Ascending aorta (tissue), 2 donors: ENCODE data around the gene GABRB1. TPM values are rescaled to one million over a fixed set of nuclear protein-coding genes. Genes with fewer than 3 reads are reported as not detected.

Experiments used
- DNase-seq, 2 donors: peaks; one replicate each; pipeline ENCODE4 v3.0.0-alpha.2; 2019; ENCODE audit warnings: low spot score in 2 of 2
- H3K27ac ChIP-seq, 2 donors: fragments of 200-600 bp; sonication (generic); one replicate each; pipeline ENCODE4 v1.5.1; 2016 to 2017; ENCODE audit warnings: mild to moderate bottlenecking in 1 of 2
- H3K27me3 ChIP-seq: fragments of 200-600 bp; sonication (generic); one replicate; pipeline ENCODE4 v1.5.1; 2017
- H3K36me3 ChIP-seq, 2 donors: fragments of 200-600 bp; sonication (generic); one replicate each; pipeline ENCODE4 v1.5.1; 2016
- H3K4me1 ChIP-seq, 2 donors: fragments of 200-600 bp; sonication (generic); one replicate each; pipeline ENCODE4 v1.5.1; 2016 to 2017; ENCODE audit warnings: mild to moderate bottlenecking in 1 of 2
- H3K4me3 ChIP-seq, 2 donors: fragments of 200-600 bp; sonication (generic); one replicate each; pipeline ENCODE4 v1.5.1; 2016 to 2017; ENCODE audit warnings: mild to moderate bottlenecking in 1 of 2
- H3K9me3 ChIP-seq, 2 donors: fragments of 200-600 bp; sonication (generic); one replicate each; pipeline ENCODE4 v1.5.1; 2016
- CTCF ChIP-seq, 3 experiments: fragments of 200-600 bp in 2 of 3; fragments of 450-650 bp in 1 of 3; sonication (generic) in 2 of 3; IDR thresholded peaks; one replicate each; pipeline ENCODE4 v1.5.1; 2016 to 2019; ENCODE audit warnings: antibody characterized with exemption in 3 of 3, mild to moderate bottlenecking in 1 of 3, moderate library complexity in 1 of 3
- intact Hi-C: fragments of 100-400 bp; cut with DNase I; formaldehyde crosslinking; loops from one replicate; pipeline ENCODE4 v1.15.1; 2023
- total RNA-seq: library from RNA; depleted of rRNA; stranded (reverse); fragments of >200 nt; gene quantifications from one replicate; pipeline ENCODE4 v1.1.0, GENCODE V29; 2016

GABRB1 gene
- total RNA-seq, 1 donor from 2014 or later, result 0.53 TPM

DNA sequence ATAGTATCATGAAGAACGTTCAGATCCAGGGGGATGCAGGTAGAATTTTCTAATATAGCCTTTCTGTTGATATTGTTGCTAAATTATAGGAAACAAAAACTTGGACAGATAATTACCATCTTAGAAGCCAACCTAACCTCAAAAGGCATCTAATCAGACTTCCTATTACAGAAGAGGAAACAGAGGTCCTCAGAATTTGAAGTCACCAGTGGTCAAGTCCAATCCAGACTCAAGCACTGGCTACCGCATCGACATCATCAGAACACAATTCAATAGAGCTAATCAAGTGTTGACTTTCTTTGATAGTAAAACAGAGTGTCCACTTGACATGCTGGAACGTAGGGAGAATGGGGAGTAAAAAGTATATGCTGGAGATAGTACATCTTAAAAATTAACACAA is 443.4 kb downstream of the GABRB1 start:
- no peaks in the 10 kb centered on the region for H3K27me3 ChIP-seq
- no peaks in the 10 kb centered on the region for H3K4me1 ChIP-seq
- H3K4me3 ChIP-seq, result no peak overlapping the region
- no peak for TF ChIP-seq CTCF (IDR thresholded peaks at IDR 0.05)
- no peak for DNase-seq
- intact Hi-C loops, result no loop called here
- no peaks in the 10 kb centered on the region for H3K9me3 ChIP-seq
- H3K27ac ChIP-seq, result no peak overlapping the region
- H3K36me3 ChIP-seq, result no peaks in the 10 kb centered on the region

DNA sequence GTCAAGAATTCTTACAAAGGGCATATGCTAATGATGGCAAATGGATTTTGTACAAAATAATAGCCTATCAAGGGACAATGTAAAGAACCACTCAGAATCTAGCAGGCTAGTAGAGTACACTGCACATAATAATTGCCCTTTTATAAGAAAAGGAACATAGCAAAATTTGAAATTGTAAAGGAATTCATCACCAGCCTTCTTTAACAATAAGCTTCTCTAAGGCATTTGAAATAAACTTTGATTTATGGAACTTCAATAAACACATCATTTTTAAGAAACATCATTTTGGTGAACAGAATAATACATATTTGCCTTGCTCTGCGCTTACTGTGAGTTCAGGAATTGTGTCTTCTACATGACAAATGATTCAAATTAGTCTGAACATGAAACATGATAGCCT is 444.0 kb downstream of the GABRB1 start:
- TF ChIP-seq CTCF (IDR thresholded peaks at IDR 0.05), result no peak
- intact Hi-C loops, result no loop called here

More for the DNA sequence above, 444.0 kb downstream of the GABRB1 start:
- Histone ChIP-seq H3K4me1 (no peaks in the 10 kb centered on the region), H3K27me3 (no peaks in the 10 kb centered on the region), H3K36me3 (no peaks in the 10 kb centered on the region), H3K4me3 (no peak overlapping the region), H3K9me3 (no peaks in the 10 kb centered on the region), H3K27ac (no peak overlapping the region)
- DNase-seq, result no peak

Other genes with a start within 250 kb of the GABRB1 start
- gene COX7B2, start 122.3 kb upstream of the GABRB1 start, total RNA-seq, result not detected
- gene GABRA4, start 38.0 kb upstream of the GABRB1 start, total RNA-seq, result 0.11 TPM